RPMI8226 (cell line): ENCODE data around the gene MAEL.
"Not testable (repeated sequence)": the region's sequence is repeated elsewhere in the genome, so short reads cannot be mapped to it uniquely, and the experiment has no call there.

ENCODE experiments used
- DNase-seq: peaks from one replicate; pipeline ENCODE4 v3.0.0-alpha.2; 2015

MAEL gene

GRCh38 chr1:166978821-166979220, 10.3 kb upstream of the MAEL start:
- no peak for DNase-seq

- no peak for DNase-seq
Observed at GRCh38 chr1:166980383-166980782, 8.7 kb upstream of the MAEL start.

- DNase-seq: no peak
Observed at GRCh38 chr1:166980818-166981217, 8.3 kb upstream of the MAEL start.

- no peak for DNase-seq
Observed at GRCh38 chr1:166981589-166981988, 7.5 kb upstream of the MAEL start.

- DNase-seq: no peak
Observed at GRCh38 chr1:166999075-166999474, 10.0 kb downstream of the MAEL start.

GRCh38 chr1:166999500-167000055, 10.5 kb downstream of the MAEL start:
- peak; percentile 45 for DNase-seq

GRCh38 chr1:167000546-167000945, 11.5 kb downstream of the MAEL start:
- DNase-seq: no peak

GRCh38 chr1:167002354-167002753, 13.3 kb downstream of the MAEL start:
- DNase-seq: no peak

- no peak for DNase-seq
Observed at GRCh38 chr1:167003711-167004110, 14.6 kb downstream of the MAEL start.

- no peak for DNase-seq
Observed at GRCh38 chr1:167011560-167012191, 22.6 kb downstream of the MAEL start.

- no peak for DNase-seq
Observed at GRCh38 chr1:167012570-167012969, 23.5 kb downstream of the MAEL start.

- no peak for DNase-seq
Observed at GRCh38 chr1:167013108-167013929, 24.2 kb downstream of the MAEL start.

GRCh38 chr1:167016100-167016750, 27.1 kb downstream of the MAEL start:
- DNase-seq: no peak

GRCh38 chr1:167022384-167022783, 33.3 kb downstream of the MAEL start:
- no peak for DNase-seq

GRCh38 chr1:167029553-167029952, 40.5 kb downstream of the MAEL start:
- not testable (repeated sequence) for DNase-seq

- DNase-seq: no peak
Observed at GRCh38 chr1:167033646-167034045, 44.6 kb downstream of the MAEL start.

- peak; percentile 95 for DNase-seq
Observed at GRCh38 chr1:167043752-167044488, 54.8 kb downstream of the MAEL start.

- no peak for DNase-seq
Observed at GRCh38 chr1:167051907-167052306, 62.8 kb downstream of the MAEL start.

- peak; percentile 23 for DNase-seq
Observed at GRCh38 chr1:167052389-167052788, 63.3 kb downstream of the MAEL start.

- no peak for DNase-seq
Observed at GRCh38 chr1:167054531-167054930, 65.5 kb downstream of the MAEL start.

GRCh38 chr1:167054946-167055630, 66.0 kb downstream of the MAEL start:
- no peak for DNase-seq

- no peak for DNase-seq
Observed at GRCh38 chr1:167056529-167057231, 67.6 kb downstream of the MAEL start.
